Dedifferentiated amniotic fluid mesenchymal stem cell (primary cell): ENCODE results near the gene TMEM168.
"Not testable (repeated sequence)": the region's sequence is repeated elsewhere in the genome, so short reads cannot be mapped to it uniquely, and the experiment has no call there.

ENCODE experiments used
- DNase-seq: peaks from one replicate; pipeline ENCODE4 v3.0.0-alpha.2; 2016; ENCODE audit errors: extremely low spot score

Gene TMEM168

GRCh38 chr7:112789817-112790585 is at the start of gene TMEM168:
Gene TMEM168, minus strand, starts transcription at chr7:112790393. Its CDS starts 5,568 bp downstream, at chr7:112784825.
- DNase-seq = peak; percentile 63

- not testable (repeated sequence) for DNase-seq
Observed at GRCh38 chr7:112835928-112836327, 45.7 kb upstream of the TMEM168 start.

GRCh38 chr7:112833082-112833481 is 42.9 kb upstream of the TMEM168 start:
- DNase-seq = no peak

- no peak for DNase-seq
Observed at GRCh38 chr7:112830769-112831168, 40.6 kb upstream of the TMEM168 start.

- DNase-seq = no peak
Observed at GRCh38 chr7:112828696-112829095, 38.5 kb upstream of the TMEM168 start.

GRCh38 chr7:112821345-112821744 is 31.2 kb upstream of the TMEM168 start:
- no peak for DNase-seq

GRCh38 chr7:112819536-112819935 is 29.3 kb upstream of the TMEM168 start:
- no peak for DNase-seq

- no peak for DNase-seq
Observed at GRCh38 chr7:112806156-112806555, 16.0 kb upstream of the TMEM168 start.

GRCh38 chr7:112802406-112802805 is 12.2 kb upstream of the TMEM168 start:
- DNase-seq = no peak

GRCh38 chr7:112800486-112800885 is 10.3 kb upstream of the TMEM168 start:
- DNase-seq = no peak

GRCh38 chr7:112799448-112800120 is 9.4 kb upstream of the TMEM168 start:
- no peak for DNase-seq

- no peak for DNase-seq
Observed at GRCh38 chr7:112798274-112799159, 8.3 kb upstream of the TMEM168 start.

- not testable (repeated sequence) for DNase-seq
Observed at GRCh38 chr7:112796552-112796951, 6.4 kb upstream of the TMEM168 start.

GRCh38 chr7:112792441-112792840 is 2.2 kb upstream of the TMEM168 start:
- no peak for DNase-seq

GRCh38 chr7:112791465-112792168 is 1.4 kb upstream of the TMEM168 start:
- DNase-seq = no peak

- no peak for DNase-seq
Observed at GRCh38 chr7:112790586-112791003, 402 bp upstream of the TMEM168 start.

- no peak for DNase-seq
Observed at GRCh38 chr7:112789453-112789816, 758 bp downstream of the TMEM168 start.

GRCh38 chr7:112788778-112789343 is 1.3 kb downstream of the TMEM168 start:
- no peak for DNase-seq

GRCh38 chr7:112784603-112785002 is 5.6 kb downstream of the TMEM168 start:
- DNase-seq = no peak

- DNase-seq = no peak
Observed at GRCh38 chr7:112782498-112782897, 7.7 kb downstream of the TMEM168 start.

- DNase-seq = no peak
Observed at GRCh38 chr7:112781558-112781957, 8.6 kb downstream of the TMEM168 start.
